Prostate gland (tissue), 2 donors: ENCODE measurements around the gene GRK4.

ENCODE experiments used
- POLR2A ChIP-seq: fragments of 450-650 bp; IDR thresholded peaks from one replicate; pipeline ENCODE4 v1.6.1; 2016; ENCODE audit warnings: antibody characterized with exemption, mild to moderate bottlenecking
- TF ChIP-seq, protein P1 (sequence below), 4 experiments: fragments of 200-600 bp in 2 of 4; fragments of 450-650 bp in 2 of 4; sonication (generic) in 2 of 4; IDR thresholded peaks; 1 replicate in 3 of 4; 2 replicates in 1 of 4; pipeline ENCODE4 v1.5.1; 2016 to 2019; ENCODE audit warnings: antibody characterized with exemption in 4 of 4, mild to moderate bottlenecking in 2 of 4, moderate library complexity in 2 of 4

DNA sequence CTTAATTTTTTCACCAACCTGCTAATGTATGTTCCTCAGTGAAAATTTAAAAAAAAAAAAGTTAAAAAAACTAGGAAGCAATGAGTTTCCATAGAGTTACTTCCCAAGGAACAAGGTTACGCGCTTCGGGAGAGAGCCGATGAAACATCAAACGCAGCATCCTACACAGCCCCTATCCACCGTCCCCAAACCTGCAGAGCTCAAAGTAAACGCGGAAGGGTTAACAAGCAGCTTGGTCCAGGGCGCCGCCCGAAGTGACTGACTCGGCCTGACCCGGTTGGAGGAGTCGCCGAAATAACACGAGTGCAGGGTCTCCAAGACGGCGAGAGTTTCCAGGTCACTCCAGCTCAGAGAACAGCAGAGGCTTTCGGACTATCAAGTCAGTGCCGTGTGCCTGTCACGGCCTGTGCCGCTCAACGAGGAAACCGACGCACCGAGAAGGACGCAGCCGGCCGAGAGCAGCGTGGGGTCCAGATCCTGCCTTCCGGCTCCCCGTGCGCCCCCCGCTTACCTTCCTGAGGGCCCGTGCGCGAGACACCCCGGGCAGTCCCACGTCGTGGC, 677 bp upstream of the GRK4 start:
- TF ChIP-seq, protein P1, sequence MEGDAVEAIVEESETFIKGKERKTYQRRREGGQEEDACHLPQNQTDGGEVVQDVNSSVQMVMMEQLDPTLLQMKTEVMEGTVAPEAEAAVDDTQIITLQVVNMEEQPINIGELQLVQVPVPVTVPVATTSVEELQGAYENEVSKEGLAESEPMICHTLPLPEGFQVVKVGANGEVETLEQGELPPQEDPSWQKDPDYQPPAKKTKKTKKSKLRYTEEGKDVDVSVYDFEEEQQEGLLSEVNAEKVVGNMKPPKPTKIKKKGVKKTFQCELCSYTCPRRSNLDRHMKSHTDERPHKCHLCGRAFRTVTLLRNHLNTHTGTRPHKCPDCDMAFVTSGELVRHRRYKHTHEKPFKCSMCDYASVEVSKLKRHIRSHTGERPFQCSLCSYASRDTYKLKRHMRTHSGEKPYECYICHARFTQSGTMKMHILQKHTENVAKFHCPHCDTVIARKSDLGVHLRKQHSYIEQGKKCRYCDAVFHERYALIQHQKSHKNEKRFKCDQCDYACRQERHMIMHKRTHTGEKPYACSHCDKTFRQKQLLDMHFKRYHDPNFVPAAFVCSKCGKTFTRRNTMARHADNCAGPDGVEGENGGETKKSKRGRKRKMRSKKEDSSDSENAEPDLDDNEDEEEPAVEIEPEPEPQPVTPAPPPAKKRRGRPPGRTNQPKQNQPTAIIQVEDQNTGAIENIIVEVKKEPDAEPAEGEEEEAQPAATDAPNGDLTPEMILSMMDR (IDR thresholded peaks at IDR 0.05) = no peak
- no peak for TF ChIP-seq POLR2A
